ENCODE data around the gene SDR42E2. TPM values are rescaled to one million over a fixed set of nuclear protein-coding genes. Genes with fewer than 3 reads are reported as not detected.
"Not testable (repeated sequence)": the region's sequence is repeated elsewhere in the genome, so short reads cannot be mapped to it uniquely, and the experiment has no call there.

SDR42E2 gene
- total RNA-seq, 2 experiments from 2014 or later = 0.15 TPM; not detected in 1

DNA sequence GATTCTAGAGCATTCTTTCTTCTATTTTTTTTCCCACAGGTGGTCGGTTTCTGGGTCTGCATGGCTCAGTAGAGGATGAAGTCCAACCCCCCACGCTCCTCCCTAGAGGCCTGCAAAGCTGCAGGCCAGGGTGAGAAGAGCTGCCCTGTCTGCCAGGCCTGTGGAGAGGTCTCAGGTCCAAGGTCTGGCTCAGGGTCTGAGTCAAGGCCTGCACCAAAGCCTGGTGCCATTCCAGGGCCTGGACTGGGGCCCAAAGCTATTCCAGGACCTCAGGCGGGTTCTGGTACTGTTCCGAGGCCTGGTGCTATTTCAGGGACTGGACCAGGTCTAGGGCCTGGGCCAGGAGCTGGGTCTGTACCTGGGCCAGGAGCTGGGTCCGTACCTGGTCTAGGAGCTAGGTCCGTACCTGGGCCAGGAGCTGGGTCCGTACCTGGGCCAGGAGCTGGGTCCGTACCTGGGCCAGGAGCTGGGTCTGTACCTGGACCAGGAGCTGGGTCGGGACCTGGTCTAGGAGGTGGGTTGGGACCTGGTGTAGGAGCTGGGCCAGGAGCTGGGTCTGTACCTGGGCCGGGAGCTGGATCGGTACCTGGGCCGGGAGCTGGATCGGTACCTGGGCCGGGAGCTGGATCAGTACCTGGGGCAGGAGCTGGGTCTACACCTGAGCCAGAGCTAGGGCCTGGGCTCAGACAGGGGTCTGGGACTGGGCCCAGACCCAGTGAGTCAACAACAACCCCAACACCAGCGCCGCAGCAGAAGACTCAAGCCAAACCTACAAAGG lies 3.4 kb downstream of the SDR42E2 start:
- intact Hi-C loops (cut with micrococcal nuclease) = no loop called here
- H3K9me3 Mint-ChIP-seq = no peaks in the 10 kb centered on the region
- CTCF ChIA-PET = interaction anchor here (1.3 kb wide), 1 partner anchor 67 kb away, joined by 3 read pairs; no protein-coding TSS in a partner anchor
- no peaks in the 10 kb centered on the region for H3K36me3 Mint-ChIP-seq (ENCODE audit: low read depth)
- peaks cover 7% of the 10 kb centered on the region for H3K27me3 Mint-ChIP-seq (ENCODE audit: low read depth)
- H3K27ac Mint-ChIP-seq = no peak overlapping the region
- no peak for DNase-seq
- peaks cover 4% of the 10 kb centered on the region for H3K4me1 Mint-ChIP-seq (ENCODE audit: low read depth)
- no peak overlapping the region for H3K4me3 Mint-ChIP-seq

DNA sequence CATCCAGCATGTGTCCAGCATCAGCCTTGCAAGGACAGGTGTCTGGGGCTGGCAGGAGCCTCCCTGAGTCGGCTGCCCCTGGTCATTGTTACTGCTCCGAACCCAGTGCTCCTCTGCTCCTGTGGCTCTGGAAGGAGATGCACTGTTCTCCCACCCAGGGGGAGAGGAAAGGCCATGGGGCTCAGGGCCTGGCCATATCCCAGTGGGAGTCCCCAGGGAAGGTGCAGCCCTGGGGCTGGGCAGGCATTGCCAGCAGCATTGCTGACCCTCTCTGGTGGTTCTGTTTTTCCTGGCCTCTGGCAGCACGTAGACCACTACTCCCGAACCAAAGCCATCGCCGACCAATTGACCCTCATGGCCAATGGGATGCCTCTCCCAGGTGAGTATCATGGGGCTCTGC lies 9.6 kb downstream of the SDR42E2 start:
- H3K9me3 Mint-ChIP-seq = no peaks in the 10 kb centered on the region
- CTCF ChIA-PET = no interaction called here
- intact Hi-C loops (cut with micrococcal nuclease) = no loop called here
- no peaks in the 10 kb centered on the region for H3K36me3 Mint-ChIP-seq (ENCODE audit: low read depth)
- DNase-seq = no peak
- H3K4me3 Mint-ChIP-seq = no peak overlapping the region
- H3K4me1 Mint-ChIP-seq (ENCODE audit: low read depth) = no peaks in the 10 kb centered on the region
- no peak overlapping the region for H3K27ac Mint-ChIP-seq
- H3K27me3 Mint-ChIP-seq (ENCODE audit: low read depth) = no peaks in the 10 kb centered on the region

DNA sequence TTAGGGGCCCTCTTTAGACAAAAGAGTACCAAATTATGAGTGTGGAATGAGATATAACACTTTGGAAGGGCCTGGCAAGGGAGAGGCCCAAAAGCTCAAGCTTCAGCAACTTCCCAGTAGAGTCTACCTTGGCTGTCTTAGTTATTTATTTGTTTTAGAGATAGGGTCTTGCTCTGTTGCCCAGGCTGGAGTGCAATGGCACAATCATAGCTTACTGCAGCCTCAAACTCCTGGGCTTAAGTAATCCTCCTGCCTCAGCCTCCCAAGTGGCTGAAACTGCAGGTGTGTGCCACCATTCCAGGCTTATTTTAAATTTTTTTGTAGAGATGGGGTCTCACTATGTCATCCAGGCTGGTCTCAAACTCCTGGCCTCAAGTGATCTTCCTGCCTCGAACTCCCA lies 10.3 kb downstream of the SDR42E2 start:
- H3K4me3 Mint-ChIP-seq; H3K36me3 Mint-ChIP-seq (ENCODE audit: low read depth); DNase-seq; H3K27ac Mint-ChIP-seq; intact Hi-C loops (cut with micrococcal nuclease); H3K9me3 Mint-ChIP-seq; H3K4me1 Mint-ChIP-seq (ENCODE audit: low read depth); H3K27me3 Mint-ChIP-seq (ENCODE audit: low read depth): not testable (repeated sequence)
- CTCF ChIA-PET = interaction anchor here (0.7 kb wide), 1 partner anchor 18 kb away, joined by 3 read pairs; no protein-coding TSS in a partner anchor

DNA sequence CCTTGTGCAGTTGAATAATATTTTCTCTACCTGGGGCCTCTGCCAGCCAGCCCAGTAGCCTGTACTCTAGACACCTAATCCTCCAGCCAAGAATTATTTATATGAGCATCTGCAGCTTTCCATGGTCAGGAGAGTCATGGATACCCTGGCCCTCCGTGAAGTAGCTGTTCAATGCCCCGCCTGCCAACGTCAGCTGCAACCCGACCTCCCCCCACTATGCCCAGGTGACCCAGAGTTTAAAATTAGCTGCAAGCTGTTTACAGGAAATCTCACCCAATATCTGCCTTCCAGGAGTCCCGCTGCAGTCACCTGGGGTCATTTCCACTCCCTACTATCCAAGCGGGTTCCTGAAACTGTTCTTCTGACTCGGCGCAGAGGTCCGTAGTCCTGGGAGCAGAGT lies 12.3 kb downstream of the SDR42E2 start:
- no peaks in the 10 kb centered on the region for H3K27me3 Mint-ChIP-seq (ENCODE audit: low read depth)
- H3K36me3 Mint-ChIP-seq (ENCODE audit: low read depth) = no peaks in the 10 kb centered on the region
- DNase-seq = no peak
- H3K27ac Mint-ChIP-seq = no peak overlapping the region
- H3K9me3 Mint-ChIP-seq = no peaks in the 10 kb centered on the region
- CTCF ChIA-PET = interaction anchor here (0.6 to 0.9 kb wide), 4 partner anchors 26 to 174 kb away, joined by 3 to 6 read pairs (median 5); partner anchors contain the start of gene PDZD9
- no peak overlapping the region for H3K4me3 Mint-ChIP-seq
- intact Hi-C loops (cut with micrococcal nuclease) = no loop called here
- H3K4me1 Mint-ChIP-seq (ENCODE audit: low read depth) = no peaks in the 10 kb centered on the region

DNA sequence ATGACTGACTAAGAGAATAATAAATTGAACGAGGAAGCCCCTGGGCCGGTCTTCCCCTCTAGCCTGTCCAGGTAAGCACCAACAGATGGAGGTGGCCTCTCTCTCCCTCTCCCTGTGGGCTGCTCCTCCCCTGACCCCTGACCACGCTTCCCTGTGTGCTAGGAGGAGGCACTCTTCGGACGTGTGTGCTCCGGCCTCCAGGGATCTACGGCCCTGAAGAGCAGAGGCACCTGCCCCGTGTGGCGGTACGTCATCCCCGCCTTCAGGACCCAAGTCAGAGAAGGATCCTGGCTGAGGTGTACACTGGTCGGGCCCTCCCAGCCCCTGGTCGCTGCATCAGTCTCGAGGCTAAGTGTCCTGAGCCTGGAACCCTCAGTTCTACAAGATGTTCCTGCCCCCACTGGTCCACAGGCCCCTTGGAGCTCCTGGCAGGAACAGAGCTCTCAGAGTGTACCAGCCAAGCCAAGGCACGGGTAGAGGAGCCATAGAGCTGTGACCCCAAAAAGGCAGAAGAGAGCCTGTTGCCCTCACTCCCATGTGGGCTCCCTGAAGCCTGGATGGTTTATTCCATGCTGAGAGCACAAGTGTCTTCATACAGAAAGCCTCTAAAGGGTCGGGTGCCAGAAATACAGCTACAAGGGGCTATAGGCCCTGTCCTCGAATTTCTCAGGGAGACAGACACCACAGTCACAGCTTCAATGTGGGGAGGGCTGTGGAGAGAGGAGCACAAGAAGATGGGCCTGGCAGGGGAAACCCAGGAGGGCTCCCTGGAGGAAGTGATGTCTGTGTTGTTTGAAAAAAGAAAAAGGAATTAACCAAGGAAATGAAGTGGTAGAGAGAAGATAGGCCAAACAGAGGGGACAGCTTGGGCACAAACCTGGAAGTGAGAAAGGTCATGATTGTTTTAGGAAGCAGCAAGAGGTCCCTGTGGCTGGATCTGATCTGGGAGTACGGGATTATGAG lies 15.9 kb downstream of the SDR42E2 start:
- Mint-ChIP-seq H3K36me3 (ENCODE audit: low read depth) (no peaks in the 10 kb centered on the region), H3K4me3 (no peak overlapping the region), H3K27ac (no peak overlapping the region), H3K9me3 (no peaks in the 10 kb centered on the region), H3K4me1 (ENCODE audit: low read depth) (no peaks in the 10 kb centered on the region), H3K27me3 (ENCODE audit: low read depth) (no peaks in the 10 kb centered on the region)
- CTCF ChIA-PET = interaction anchor here (1.5 kb wide), 1 partner anchor 10 kb away, joined by 7 read pairs; no protein-coding TSS in a partner anchor
- intact Hi-C loops (cut with micrococcal nuclease) = no loop called here
- DNase-seq = no peak

DNA sequence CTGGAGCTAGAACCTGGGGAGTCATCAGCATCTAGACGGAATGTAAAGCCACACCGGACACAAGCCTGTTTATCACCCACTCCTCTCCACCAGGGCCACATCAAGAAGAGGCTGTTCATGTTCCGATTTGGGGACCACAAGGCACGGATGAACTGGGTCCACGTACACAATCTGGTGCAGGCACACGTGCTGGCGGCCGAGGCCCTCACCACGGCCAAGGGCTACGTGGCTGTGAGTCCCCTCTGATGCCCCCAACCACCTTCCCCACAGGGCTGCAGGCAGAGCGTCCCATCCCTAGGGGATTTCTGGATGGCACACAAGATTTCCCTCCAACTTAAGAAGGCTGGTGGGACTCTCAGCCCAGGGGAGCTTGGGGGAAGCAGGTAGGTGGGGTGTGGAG lies 19.1 kb downstream of the SDR42E2 start:
- CTCF ChIA-PET = interaction anchor here (0.9 to 1.5 kb wide), 2 partner anchors 21 to 82 kb away, joined by 3 to 4 read pairs; no protein-coding TSS in a partner anchor
- no peak for DNase-seq
- Mint-ChIP-seq H3K27ac (no peak overlapping the region), H3K9me3 (no peaks in the 10 kb centered on the region), H3K36me3 (ENCODE audit: low read depth) (no peaks in the 10 kb centered on the region), H3K4me3 (no peak overlapping the region), H3K27me3 (ENCODE audit: low read depth) (no peaks in the 10 kb centered on the region), H3K4me1 (ENCODE audit: low read depth) (no peaks in the 10 kb centered on the region)
- intact Hi-C loops (cut with micrococcal nuclease) = no loop called here

DNA sequence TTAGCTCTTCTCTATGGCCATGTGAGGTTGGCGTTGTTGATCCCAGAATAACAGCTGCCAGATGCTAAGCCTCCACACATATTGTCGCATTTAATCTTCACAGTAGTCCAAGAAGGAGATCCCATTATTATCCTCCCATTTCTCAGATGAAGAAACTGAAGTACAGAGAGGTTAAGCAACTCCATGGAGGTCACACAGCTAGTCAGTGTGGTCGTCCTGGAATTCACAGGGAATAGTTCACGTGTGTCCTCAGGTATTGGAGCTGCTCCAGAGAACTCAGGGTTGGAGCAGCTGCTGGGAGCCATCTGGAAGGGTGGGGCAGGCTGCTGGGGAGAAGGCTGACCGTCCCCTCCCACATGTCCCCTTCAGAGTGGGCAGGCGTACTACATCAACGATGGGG lies 19.5 kb downstream of the SDR42E2 start:
- Mint-ChIP-seq H3K4me3 (no peak overlapping the region), H3K36me3 (ENCODE audit: low read depth) (no peaks in the 10 kb centered on the region), H3K4me1 (ENCODE audit: low read depth) (peaks cover 3% of the 10 kb centered on the region), H3K27me3 (ENCODE audit: low read depth) (no peaks in the 10 kb centered on the region), H3K9me3 (no peaks in the 10 kb centered on the region), H3K27ac (no peak overlapping the region)
- intact Hi-C loops (cut with micrococcal nuclease) = no loop called here
- no peak for DNase-seq
- CTCF ChIA-PET = interaction anchor here (0.9 to 1.5 kb wide), 2 partner anchors 22 to 83 kb away, joined by 3 to 4 read pairs; no protein-coding TSS in a partner anchor

DNA sequence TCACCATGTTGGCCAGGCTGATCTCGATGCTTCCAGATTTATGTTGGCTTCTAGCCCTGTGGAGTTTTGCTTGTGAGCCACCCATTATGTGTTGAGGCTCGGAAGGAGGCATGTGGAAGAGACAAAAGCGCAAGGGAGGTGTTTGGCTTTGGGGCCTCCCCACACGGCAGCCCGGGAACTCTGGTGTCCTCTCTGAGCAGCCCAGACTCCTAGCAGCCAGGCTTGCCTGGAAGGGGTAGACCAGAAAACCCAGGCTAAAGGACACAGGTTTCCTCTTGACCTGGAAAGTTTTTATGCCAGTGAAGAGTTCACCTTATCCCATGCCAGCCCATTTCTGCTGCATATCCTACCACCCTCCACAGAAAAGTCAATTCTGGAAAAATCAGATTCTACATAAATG lies 21.0 kb downstream of the SDR42E2 start:
- intact Hi-C loops (cut with micrococcal nuclease) = no loop called here
- Mint-ChIP-seq H3K27me3 (ENCODE audit: low read depth) (no peaks in the 10 kb centered on the region), H3K4me3 (no peak overlapping the region), H3K9me3 (no peaks in the 10 kb centered on the region), H3K27ac (no peak overlapping the region), H3K4me1 (ENCODE audit: low read depth) (peaks cover 12% of the 10 kb centered on the region), H3K36me3 (ENCODE audit: low read depth) (no peaks in the 10 kb centered on the region)
- no peak for DNase-seq
- CTCF ChIA-PET = interaction anchor here (0.6 to 0.7 kb wide), 2 partner anchors 151 to 543 kb away, joined by 3 to 4 read pairs; no protein-coding TSS in a partner anchor

DNA sequence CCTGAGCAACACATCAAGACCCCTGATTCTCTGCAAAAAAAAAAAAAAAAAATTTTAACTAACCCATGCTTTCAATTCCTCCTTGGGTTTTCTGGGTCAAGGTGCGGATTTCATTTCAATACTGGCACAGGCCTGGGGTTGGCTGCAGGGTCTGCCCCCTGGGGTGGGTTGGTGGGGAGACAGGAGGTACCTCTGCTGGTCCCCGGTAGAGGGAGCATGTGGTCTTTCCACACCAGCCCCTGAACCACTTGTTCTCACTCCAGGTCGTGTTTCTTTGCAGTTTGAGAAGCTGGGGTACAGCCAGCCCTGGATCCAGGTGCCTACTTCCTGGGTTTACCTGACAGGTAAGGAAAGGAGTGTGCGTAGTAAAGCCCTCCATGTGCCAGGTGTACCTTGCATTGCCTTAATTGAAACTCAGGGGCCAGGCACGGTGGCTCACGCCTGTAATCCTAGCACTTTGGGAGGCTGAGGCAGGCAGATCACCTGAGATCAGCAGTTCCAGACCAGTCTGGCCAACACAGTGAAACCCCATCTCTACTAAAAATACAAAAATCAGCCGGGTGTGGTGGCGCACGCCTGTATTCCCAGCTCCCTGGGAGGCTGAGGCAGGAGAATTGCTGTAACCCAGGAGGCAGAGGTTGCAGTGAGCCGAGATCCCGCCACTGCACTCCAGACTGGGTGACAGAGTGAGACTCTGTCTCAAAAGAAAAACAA lies 21.8 kb downstream of the SDR42E2 start:
- H3K9me3 Mint-ChIP-seq = no peaks in the 10 kb centered on the region
- CTCF ChIA-PET = interaction anchor here (0.5 to 0.7 kb wide), 3 partner anchors 108 to 1250 kb away, joined by 3 to 4 read pairs (median 3); no protein-coding TSS in a partner anchor
- peaks cover 19% of the 10 kb centered on the region for H3K4me1 Mint-ChIP-seq (ENCODE audit: low read depth)
- intact Hi-C loops (cut with micrococcal nuclease) = no loop called here
- no peak overlapping the region for H3K4me3 Mint-ChIP-seq
- DNase-seq = no peak
- no peaks in the 10 kb centered on the region for H3K27me3 Mint-ChIP-seq (ENCODE audit: low read depth)
- H3K27ac Mint-ChIP-seq = no peak overlapping the region
- no peaks in the 10 kb centered on the region for H3K36me3 Mint-ChIP-seq (ENCODE audit: low read depth)

DNA sequence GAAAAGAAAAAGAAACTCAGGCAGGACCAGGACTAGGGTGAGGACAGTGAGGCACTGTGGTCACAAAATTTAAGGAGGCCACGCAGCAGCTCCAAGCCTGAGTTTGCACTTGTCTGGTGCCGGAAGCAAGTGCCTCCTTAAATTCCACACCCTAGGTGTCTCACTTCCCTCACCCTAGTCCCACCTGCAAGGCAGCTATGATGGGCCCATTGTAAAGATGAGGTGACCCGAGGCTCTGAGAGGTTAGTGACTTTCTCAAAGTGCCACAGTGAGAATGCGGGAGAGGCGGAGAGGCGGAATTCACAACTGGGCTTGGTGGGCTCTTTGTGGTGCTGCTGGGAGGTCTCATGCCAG lies 22.3 kb downstream of the SDR42E2 start:
- intact Hi-C loops (cut with micrococcal nuclease) = no loop called here
- Mint-ChIP-seq H3K36me3 (ENCODE audit: low read depth) (no peaks in the 10 kb centered on the region), H3K4me1 (ENCODE audit: low read depth) (peaks cover 25% of the 10 kb centered on the region), H3K27me3 (ENCODE audit: low read depth) (no peaks in the 10 kb centered on the region), H3K27ac (no peak overlapping the region), H3K9me3 (no peaks in the 10 kb centered on the region), H3K4me3 (no peak overlapping the region)
- DNase-seq = no peak
- CTCF ChIA-PET = interaction anchor here (0.5 kb wide), 1 partner anchor 108 kb away, joined by 3 read pairs; no protein-coding TSS in a partner anchor

DNA sequence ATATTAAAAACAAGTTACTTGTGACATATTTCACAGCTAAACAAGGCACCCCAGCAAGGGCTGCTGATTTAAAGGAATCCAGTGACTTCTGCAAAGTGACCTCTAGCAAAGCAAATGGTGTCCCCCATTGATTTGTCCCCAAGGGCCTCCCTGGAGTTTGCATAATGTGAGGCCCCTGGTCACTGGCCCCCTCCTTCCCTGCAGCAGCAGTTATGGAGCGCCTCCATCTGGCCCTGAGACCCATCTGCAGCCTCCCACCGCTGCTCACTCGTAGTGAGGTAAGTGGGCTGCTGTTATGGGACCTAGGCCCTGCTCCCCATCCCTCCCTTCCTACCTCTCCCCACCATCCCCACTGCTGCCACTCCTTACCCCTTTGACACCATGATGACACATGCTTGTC lies 24.2 kb downstream of the SDR42E2 start:
- H3K27ac Mint-ChIP-seq = no peak overlapping the region
- intact Hi-C loops (cut with micrococcal nuclease) = no loop called here
- CTCF ChIA-PET = interaction anchor here (0.6 to 4.9 kb wide), 7 partner anchors 87 to 1014 kb away, joined by 3 to 60 read pairs (median 4); partner anchors contain the start of gene POLR3E

More for the DNA sequence above, 24.2 kb downstream of the SDR42E2 start:
- H3K27me3 Mint-ChIP-seq (ENCODE audit: low read depth) = no peaks in the 10 kb centered on the region
- H3K36me3 Mint-ChIP-seq (ENCODE audit: low read depth) = no peaks in the 10 kb centered on the region
- peaks cover 27% of the 10 kb centered on the region for H3K4me1 Mint-ChIP-seq (ENCODE audit: low read depth)
- DNase-seq = peak; percentile 32
- no peaks in the 10 kb centered on the region for H3K9me3 Mint-ChIP-seq
- no peak overlapping the region for H3K4me3 Mint-ChIP-seq
